Choroid plexus epithelial cell (primary cell): ENCODE measurements around the gene RAD51B.
"Not testable (repeated sequence)": the region's sequence is repeated elsewhere in the genome, so short reads cannot be mapped to it uniquely, and the experiment has no call there.

Experiments
- DNase-seq: peaks from one replicate; pipeline ENCODE4 v3.0.0-alpha.2; 2010; ENCODE audit warnings: low read depth
- H3K4me3 ChIP-seq: 2 replicates; pipeline ENCODE4 v1.5.1; 2011; ENCODE audit warnings: low read depth, mild to moderate bottlenecking, control low read depth, low read length, moderate library complexity
- TF ChIP-seq, protein P1 (sequence below): conservative IDR thresholded peaks from 2 replicates; pipeline ENCODE4 v1.5.1; 2011; ENCODE audit warnings: low read depth, mild to moderate bottlenecking, control low read depth, inconsistent platforms, low read length, moderate library complexity

The RAD51B gene

DNA sequence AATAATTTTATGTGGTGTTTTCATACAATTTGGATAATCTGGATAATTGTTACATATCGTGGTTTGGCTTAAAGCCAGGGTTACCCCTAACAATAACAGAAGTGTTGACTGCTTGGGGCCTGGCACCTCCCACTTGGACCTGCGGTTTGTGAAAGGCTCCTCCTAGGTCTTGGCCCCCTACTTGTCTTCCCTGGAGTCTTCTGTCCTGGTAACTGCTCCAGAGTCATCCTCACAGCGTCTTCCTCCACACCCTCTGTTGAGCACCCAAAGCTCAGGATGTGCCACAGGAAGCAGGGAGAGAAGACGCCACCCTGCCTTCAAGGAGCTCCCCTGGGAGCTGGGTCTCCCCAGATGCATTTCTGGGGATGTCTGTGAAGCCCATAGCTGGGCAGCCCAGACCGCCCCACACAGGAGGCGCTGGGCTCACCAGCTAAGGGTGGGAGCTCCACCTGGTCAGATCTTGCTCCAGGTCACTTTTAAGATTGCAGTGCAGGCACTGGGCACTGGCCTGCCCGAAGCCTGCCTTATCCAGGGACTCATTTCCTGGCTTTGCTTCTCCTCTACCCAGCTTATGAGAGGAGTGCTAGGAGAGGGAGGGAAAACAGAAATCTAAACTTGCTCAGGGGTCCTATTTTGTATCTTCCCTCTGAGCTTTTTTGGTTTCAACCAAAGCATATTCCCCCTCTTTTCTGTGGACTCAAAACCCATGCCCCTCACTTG lies 875.1 kb downstream of the RAD51B start:
- H3K4me3 ChIP-seq = no peak overlapping the region
- TF ChIP-seq, protein P1, sequence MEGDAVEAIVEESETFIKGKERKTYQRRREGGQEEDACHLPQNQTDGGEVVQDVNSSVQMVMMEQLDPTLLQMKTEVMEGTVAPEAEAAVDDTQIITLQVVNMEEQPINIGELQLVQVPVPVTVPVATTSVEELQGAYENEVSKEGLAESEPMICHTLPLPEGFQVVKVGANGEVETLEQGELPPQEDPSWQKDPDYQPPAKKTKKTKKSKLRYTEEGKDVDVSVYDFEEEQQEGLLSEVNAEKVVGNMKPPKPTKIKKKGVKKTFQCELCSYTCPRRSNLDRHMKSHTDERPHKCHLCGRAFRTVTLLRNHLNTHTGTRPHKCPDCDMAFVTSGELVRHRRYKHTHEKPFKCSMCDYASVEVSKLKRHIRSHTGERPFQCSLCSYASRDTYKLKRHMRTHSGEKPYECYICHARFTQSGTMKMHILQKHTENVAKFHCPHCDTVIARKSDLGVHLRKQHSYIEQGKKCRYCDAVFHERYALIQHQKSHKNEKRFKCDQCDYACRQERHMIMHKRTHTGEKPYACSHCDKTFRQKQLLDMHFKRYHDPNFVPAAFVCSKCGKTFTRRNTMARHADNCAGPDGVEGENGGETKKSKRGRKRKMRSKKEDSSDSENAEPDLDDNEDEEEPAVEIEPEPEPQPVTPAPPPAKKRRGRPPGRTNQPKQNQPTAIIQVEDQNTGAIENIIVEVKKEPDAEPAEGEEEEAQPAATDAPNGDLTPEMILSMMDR = no peak
- DNase-seq = peak; percentile 67

DNA sequence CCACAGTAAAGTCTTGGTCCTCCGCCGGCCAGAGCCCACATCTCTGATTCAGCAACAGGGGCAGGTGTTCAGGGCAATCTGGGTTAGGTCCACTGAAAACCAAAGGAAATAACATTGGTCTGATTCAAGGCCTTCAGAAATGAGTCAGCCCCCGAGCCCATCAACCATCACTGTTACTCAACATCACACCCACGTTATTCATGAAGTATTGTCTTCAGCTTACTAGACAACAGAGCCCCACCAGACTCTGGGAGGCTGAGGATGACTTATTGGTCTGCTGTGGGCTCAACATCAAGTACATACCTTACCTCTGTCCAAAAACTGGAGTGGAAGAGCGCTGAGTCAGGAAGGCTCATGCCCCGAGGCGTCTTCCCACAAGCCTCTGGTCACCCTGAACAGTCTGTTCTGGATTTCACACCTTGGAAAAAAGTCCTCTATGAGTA lies 875.8 kb downstream of the RAD51B start:
- DNase-seq = peak; percentile 99
- TF ChIP-seq, protein P1 = no peak
- no peak overlapping the region for H3K4me3 ChIP-seq

DNA sequence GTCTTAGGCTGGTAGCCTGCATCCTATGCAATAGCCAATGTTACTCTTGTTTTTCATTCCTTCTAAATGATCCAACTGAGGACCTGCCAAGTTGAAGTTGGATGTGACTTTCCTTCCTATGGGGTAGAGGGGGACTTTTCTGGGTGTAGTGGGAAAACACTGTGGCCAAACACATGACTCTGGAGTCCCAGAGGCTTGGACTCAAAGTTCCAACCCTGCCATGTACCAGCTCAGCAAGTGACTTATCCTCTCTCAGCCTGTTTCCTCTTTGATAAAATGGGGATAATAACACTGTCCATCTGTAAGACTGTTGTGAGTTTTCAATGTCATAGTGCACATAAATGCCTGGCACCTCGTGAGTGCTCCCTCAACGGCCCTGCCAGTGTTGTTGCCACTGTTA lies 876.3 kb downstream of the RAD51B start:
- no peak for DNase-seq
- TF ChIP-seq, protein P1 = no peak
- H3K4me3 ChIP-seq = no peak overlapping the region

DNA sequence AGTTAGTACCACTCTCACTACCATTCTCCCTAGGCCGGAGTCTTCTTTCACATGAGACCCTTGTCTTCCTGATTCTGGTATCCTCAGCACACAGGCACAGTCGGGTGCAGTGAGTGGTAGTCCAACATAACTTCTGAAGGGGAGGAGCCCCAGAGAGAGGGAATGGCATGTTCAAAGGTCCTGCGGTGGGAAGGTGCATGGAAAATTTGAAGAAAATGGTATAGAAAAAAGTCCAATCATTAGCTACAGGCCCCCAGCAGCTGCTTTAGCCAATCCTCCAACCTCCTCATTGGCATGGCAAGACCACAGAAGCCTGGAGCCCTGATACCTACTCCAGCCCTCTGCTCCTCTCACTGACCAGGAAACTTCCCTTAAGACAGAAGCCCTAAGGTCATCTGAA lies 876.7 kb downstream of the RAD51B start:
- no peak for DNase-seq
- no peak overlapping the region for H3K4me3 ChIP-seq

DNA sequence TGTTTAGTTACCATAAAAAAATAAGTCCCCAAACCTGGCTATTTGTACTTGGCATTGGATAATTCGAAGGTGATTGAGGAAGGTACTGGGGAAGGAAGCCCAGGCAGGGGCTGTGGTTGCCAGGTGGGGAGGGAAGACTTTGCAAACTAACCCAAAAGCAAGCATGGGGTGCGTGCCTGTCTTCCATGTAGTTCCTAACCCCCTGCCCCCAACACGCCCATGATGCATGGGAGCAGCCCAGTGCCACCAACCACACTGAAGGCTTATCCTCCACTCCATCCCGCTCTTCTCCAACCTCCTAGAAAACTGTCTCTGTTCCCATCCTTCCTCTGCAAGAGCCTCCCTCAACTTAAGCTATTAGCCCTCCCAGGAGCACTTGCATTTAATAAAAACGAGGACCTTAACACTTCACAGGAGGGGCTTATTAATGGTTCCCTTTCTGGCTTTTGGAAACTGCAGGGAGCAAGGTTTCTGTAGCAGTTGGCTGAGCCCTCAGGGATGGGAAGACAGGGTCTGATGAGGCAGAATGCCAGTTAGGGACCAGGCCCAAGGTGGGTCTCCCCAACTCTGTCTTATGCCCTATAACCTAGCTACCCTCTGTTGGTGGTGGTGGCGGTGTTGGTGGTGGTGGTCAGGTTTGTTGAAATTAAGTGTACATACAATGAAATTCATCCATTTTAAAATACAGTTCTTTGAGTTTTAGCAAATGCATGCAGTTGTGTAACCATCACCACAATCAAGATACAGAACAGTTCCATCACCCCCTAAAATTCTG lies 877.3 kb downstream of the RAD51B start:
- DNase-seq = no peak
- no peak overlapping the region for H3K4me3 ChIP-seq
- TF ChIP-seq, protein P1 = no peak

More for the DNA sequence above, 876.7 kb downstream of the RAD51B start:
- TF ChIP-seq, protein P1 = no peak

DNA sequence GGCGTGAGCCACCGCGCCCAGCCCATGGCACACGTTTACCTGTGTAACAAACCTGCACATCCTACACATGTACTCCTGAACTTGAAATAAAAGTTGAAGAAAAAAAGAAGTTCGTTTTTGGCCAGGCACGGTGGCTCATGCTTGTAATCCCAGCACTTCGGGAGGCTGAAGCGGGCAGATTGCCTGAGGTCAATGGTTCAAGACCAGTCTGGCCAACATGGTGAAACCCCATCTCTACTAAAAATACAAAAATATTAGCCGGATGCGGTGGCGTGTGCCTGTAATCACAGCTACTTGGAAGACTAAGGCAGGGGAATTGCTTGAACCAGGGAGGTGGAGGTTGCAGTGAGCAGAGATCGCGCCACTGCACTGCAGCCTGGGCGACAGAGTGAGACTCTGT lies 879.2 kb downstream of the RAD51B start:
- DNase-seq = not testable (repeated sequence)

DNA sequence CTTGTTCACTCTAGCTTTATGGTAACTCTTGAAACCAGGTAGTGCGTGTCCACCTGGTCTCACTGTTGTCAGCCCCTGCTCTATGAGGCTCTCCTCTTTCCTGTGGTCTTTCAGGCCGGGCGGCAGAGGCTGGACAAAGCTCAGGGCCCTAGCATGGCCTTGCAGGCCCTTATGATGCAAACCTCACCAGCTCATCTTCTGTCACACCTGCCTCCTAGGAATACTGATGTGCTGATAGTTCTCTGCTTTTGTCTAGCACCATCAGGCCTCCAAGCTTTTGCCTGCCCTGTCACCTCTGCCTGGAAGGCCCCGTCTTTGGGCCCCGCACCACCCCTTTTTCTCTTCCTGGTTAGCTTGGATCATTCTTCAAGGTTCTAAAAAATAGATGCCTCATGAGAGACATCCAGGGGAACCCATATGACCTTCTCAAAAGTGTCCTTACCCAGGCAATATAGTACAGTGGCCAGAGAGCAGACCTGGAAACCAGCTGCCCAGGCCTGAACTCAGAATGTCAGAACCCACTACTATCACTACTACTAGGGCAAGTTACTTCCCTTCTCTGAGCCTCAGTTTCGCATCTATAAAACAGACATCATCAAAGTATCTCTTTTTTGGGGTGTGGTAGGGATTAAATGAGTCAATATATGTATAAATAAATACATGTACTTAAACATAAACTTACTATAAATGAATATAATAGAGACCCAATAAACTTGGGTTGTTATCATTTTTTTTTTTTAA lies 881.6 kb downstream of the RAD51B start:
- TF ChIP-seq, protein P1 = no peak
- H3K4me3 ChIP-seq = no peak overlapping the region
- no peak for DNase-seq

More for the DNA sequence above, 879.2 kb downstream of the RAD51B start:
- not testable (repeated sequence) for H3K4me3 ChIP-seq
